IMR-90 (cell line): ENCODE data around the gene PPM1D. TPM values are rescaled to one million over a fixed set of nuclear protein-coding genes. Genes with fewer than 3 reads are reported as not detected.

ENCODE experiments used
- ATAC-seq: fragments of 200-7000 bp; cut with Tn5 transposase; 2 replicates; pipeline ENCODE4 v1.9.1; 2020; ENCODE audit warnings: low read depth, mild to moderate bottlenecking, moderate library complexity
- BruUV-seq: library from RNA; stranded (reverse); fragments of 400-500 nt; replicated peaks from 2 replicates; lab custom pipeline; 2021; lab: Mats Ljungman, UMichigan
- CTCF ChIA-PET: fragments of 300-600 bp; formaldehyde crosslinking; extraction: SDS; loops from one replicate; lab custom pipeline; 2021; ENCODE audit warnings: antibody characterized with exemption; lab: Yijun Ruan, JAX
- POLR2A ChIA-PET: fragments of 300-600 bp; sonication (Branson Sonifier 250); formaldehyde crosslinking; loops from one replicate; lab custom pipeline; 2022; ENCODE audit warnings: antibody characterized with exemption; ENCODE audit not compliant: unreplicated experiment; lab: Charles Lee
- DNase-seq: peaks from one replicate; pipeline ENCODE4 v3.0.0; 2013
- H2AFZ ChIP-seq: replicated peaks from 2 replicates; pipeline ENCODE3; 2013; ENCODE audit warnings: low read length, mild to moderate bottlenecking; ENCODE audit not compliant: poor library complexity
- H2AK5ac ChIP-seq: 2 replicates; pipeline ENCODE4 v1.6.1; 2013; ENCODE audit warnings: low read depth, low read length, inconsistent platforms
- H2AK9ac ChIP-seq: replicated peaks from 2 replicates; pipeline ENCODE3; 2013; ENCODE audit warnings: mild to moderate bottlenecking, low read depth, low read length, moderate library complexity; ENCODE audit not compliant: poor library complexity
- H2BK120ac ChIP-seq: 2 replicates; pipeline ENCODE4 v1.6.1; 2013; ENCODE audit warnings: low read depth, low read length, inconsistent platforms
- H2BK15ac ChIP-seq: 3 replicates; pipeline ENCODE4 v1.6.1; 2013; ENCODE audit warnings: low read depth, low read length, inconsistent platforms
- H2BK20ac ChIP-seq: 2 replicates; pipeline ENCODE4 v1.6.1; 2013; ENCODE audit warnings: low read depth, mild to moderate bottlenecking, inconsistent platforms, low read length, moderate library complexity
- H2BK5ac ChIP-seq: 2 replicates; pipeline ENCODE4 v1.6.1; 2013; ENCODE audit warnings: mild to moderate bottlenecking, low read depth, low read length, inconsistent platforms; ENCODE audit not compliant: poor library complexity, severe bottlenecking
- H3K14ac ChIP-seq: replicated peaks from 2 replicates; pipeline ENCODE4 v1.6.1; 2013; ENCODE audit warnings: low read depth, low read length, inconsistent platforms
- H3K18ac ChIP-seq: 2 replicates; pipeline ENCODE4 v1.6.1; 2013; ENCODE audit warnings: low read depth, low read length, control low read depth
- H3K23ac ChIP-seq: 2 replicates; pipeline ENCODE4 v1.6.1; 2013; ENCODE audit warnings: low read depth, low read length, inconsistent platforms
- H3K27ac ChIP-seq: 2 replicates; pipeline ENCODE4 v1.5.1; 2013; ENCODE audit warnings: mild to moderate bottlenecking, control low read depth, low read length; ENCODE audit not compliant: insufficient read depth
- H3K27me3 ChIP-seq: 2 replicates; pipeline ENCODE4 v1.6.1; 2013; ENCODE audit warnings: low read length; ENCODE audit not compliant: control insufficient read depth, insufficient read depth
- H3K36me3 ChIP-seq: 2 replicates; pipeline ENCODE4 v1.6.1; 2013; ENCODE audit warnings: low read length, mixed read lengths; ENCODE audit not compliant: control insufficient read depth, insufficient read depth
- H3K4ac ChIP-seq: 2 replicates; pipeline ENCODE4 v1.6.1; 2013; ENCODE audit warnings: low read depth, low read length, inconsistent platforms
- H3K4me1 ChIP-seq: 2 replicates; pipeline ENCODE4 v1.6.1; 2013; ENCODE audit warnings: low read length, mixed read lengths; ENCODE audit not compliant: control insufficient read depth, insufficient read depth
- H3K4me2 ChIP-seq: 2 replicates; pipeline ENCODE4 v1.6.1; 2013; ENCODE audit warnings: low read depth, mild to moderate bottlenecking, control low read depth, low read length, moderate library complexity
- H3K4me3 ChIP-seq: 2 replicates; pipeline ENCODE4 v1.5.1; 2013; ENCODE audit warnings: low read depth, mild to moderate bottlenecking, control low read depth, low read length, moderate library complexity; ENCODE audit not compliant: insufficient read depth
- H3K56ac ChIP-seq: 2 replicates; pipeline ENCODE4 v1.6.1; 2013; ENCODE audit warnings: low read length, inconsistent platforms; ENCODE audit not compliant: insufficient read depth; ENCODE audit errors: extremely low read depth
- H3K79me1 ChIP-seq, 2 experiments: 2 replicates each; pipeline ENCODE4 v1.6.1; 2013; ENCODE audit warnings: low read length in 2 of 2, inconsistent platforms in 1 of 2, low read depth in 1 of 2
- H3K9ac ChIP-seq: 2 replicates; pipeline ENCODE4 v1.6.1; 2013; ENCODE audit warnings: low read depth, low read length, control low read depth
- H3K9me1 ChIP-seq: 2 replicates; pipeline ENCODE4 v1.6.1; 2013; ENCODE audit warnings: low read length, inconsistent platforms; ENCODE audit not compliant: insufficient read depth
- H3K9me3 ChIP-seq: 2 replicates; pipeline ENCODE4 v1.6.1; 2013; ENCODE audit warnings: low read length; ENCODE audit not compliant: control insufficient read depth, insufficient read depth
- H4K20me1 ChIP-seq: 2 replicates; pipeline ENCODE4 v1.6.1; 2013; ENCODE audit warnings: low read length, inconsistent platforms; ENCODE audit not compliant: insufficient read depth
- H4K5ac ChIP-seq: 2 replicates; pipeline ENCODE4 v1.6.1; 2013; ENCODE audit warnings: mild to moderate bottlenecking, low read depth, low read length, control low read depth
- H4K8ac ChIP-seq, 2 experiments: 2 replicates each; pipeline ENCODE4 v1.6.1; 2013; ENCODE audit warnings: low read depth in 2 of 2, low read length in 2 of 2, control low read depth in 1 of 2, inconsistent platforms in 1 of 2
- H4K91ac ChIP-seq: 2 replicates; pipeline ENCODE4 v1.6.1; 2013; ENCODE audit warnings: low read depth, low read length, inconsistent platforms; ENCODE audit not compliant: insufficient read depth
- ELK1 ChIP-seq: fragments of 150-350 bp; IDR thresholded peaks from 2 replicates; pipeline ENCODE4 v1.6.1; 2016; ENCODE audit warnings: low read depth, mild to moderate bottlenecking, low read length, moderate library complexity, borderline replicate concordance
- FOS ChIP-seq: fragments of 150-350 bp; IDR thresholded peaks from 2 replicates; pipeline ENCODE4 v1.6.1; 2016; ENCODE audit warnings: low read depth, low read length
- MAZ ChIP-seq: IDR thresholded peaks from 2 replicates; pipeline ENCODE4 v1.6.1; 2012; ENCODE audit warnings: low read depth, mild to moderate bottlenecking, low read length, improper control_type of control experiment, moderate library complexity, borderline replicate concordance
- POLR2A ChIP-seq: IDR thresholded peaks from 2 replicates; pipeline ENCODE4 v1.6.1; 2012; ENCODE audit warnings: mild to moderate bottlenecking, low read depth, low read length
- WGBS, 2 experiments: methylation state at CpG; one replicate each; pipeline versions ENCODE4 v1.1.5 to v1.1.7; 2013; ENCODE audit warnings: missing lambda C conversion rate in 2 of 2; ENCODE audit not compliant: insufficient read length in 1 of 2; ENCODE audit errors: extremely low coverage in 2 of 2; 5-methylcytosine and 5-hydroxymethylcytosine counted together
- dilution Hi-C: fragments of 300-500 bp; cut with HindIII; formaldehyde crosslinking; loops from one replicate; pipeline ENCODE4 v1.14.3; 2018; ENCODE audit warnings: low sequenced_read_pairs; ENCODE audit not compliant: unreplicated experiment
- in situ Hi-C: fragments of 300-500 bp; cut with MboI; formaldehyde crosslinking; loops from 3 replicates; pipeline ENCODE4 v1.14.3; 2019; ENCODE audit warnings: low sequenced_read_pairs, inconsistent platforms, mixed read lengths
- intact Hi-C: fragments of 100-400 bp; cut with micrococcal nuclease; formaldehyde crosslinking; loops from 2 replicates; pipeline ENCODE4 v1.10.0; 2022
- polyA plus RNA-seq, 3 experiments: library from polyadenylated mRNA; depleted of rRNA; stranded (reverse); fragments of >200 nt; gene quantifications; 2 replicates each; pipeline ENCODE4 v1.2.3, GENCODE V29; 2012; ENCODE audit warnings: low replicate concordance in 1 of 3
- total RNA-seq: library from RNA; depleted of rRNA; stranded (reverse); fragments of >200 nt; gene quantifications from 2 replicates; pipeline ENCODE4 v1.2.3, GENCODE V29; 2012

The PPM1D gene
- total and polyA plus RNA-seq, 2 of the 4 experiments (the other 2 are of a cell fraction), result 5.5 to 16.1 TPM

- dilution Hi-C loops (no loop called here), in situ Hi-C loops (no loop called here)
Measured at GRCh38 chr17:60599220-60599619, 773 bp upstream of the PPM1D start.

More at GRCh38 chr17:60599220-60599619, 773 bp upstream of the PPM1D start:
- H3K27ac ChIP-seq, result peak overlapping the region; percentile 93
- peak overlapping the region; percentile 85 for H3K4me2 ChIP-seq
- peak overlapping the region; percentile 87 for H3K9ac ChIP-seq
- peak overlapping the region; percentile 93 for H2AFZ ChIP-seq
- peak overlapping the region; percentile 65; the same call in 1 of the 2 replicates for H3K18ac ChIP-seq
- H3K36me3 ChIP-seq, result no peaks in the 10 kb centered on the region
- no peaks in the 10 kb centered on the region for H3K27me3 ChIP-seq
- intact Hi-C loops, result no loop called here
- peak overlapping the region; percentile 95 for H2AK9ac ChIP-seq
- H2BK120ac ChIP-seq, result peak overlapping the region; percentile 85
- peak overlapping the region; percentile 96 for H3K56ac ChIP-seq
- H3K4ac ChIP-seq, result peak overlapping the region; percentile 97
- H4K8ac ChIP-seq, result peak overlapping the region; percentile 62 to 88
- peak overlapping the region; percentile 38 for H4K5ac ChIP-seq
- BruUV-seq, result no TSS peak
- H3K4me1 ChIP-seq, result no peaks in the 10 kb centered on the region; the same call in 1 of the 2 replicates
- peak overlapping the region; percentile 91 for H2BK5ac ChIP-seq
- H3K79me1 ChIP-seq, result peaks cover 0 to 12% of the 10 kb centered on the region in 2 experiments; a peak in 2 of 4 replicates
- TF ChIP-seq MAZ (no peak), FOS (no peak), POLR2A (peak; percentile 9), ELK1 (no peak)
- H3K9me3 ChIP-seq, result no peaks in the 10 kb centered on the region
- H3K23ac ChIP-seq, result peak overlapping the region; percentile 73
- H2BK15ac ChIP-seq, result peak overlapping the region; percentile 76
- WGBS, 2 experiments, result 0% methylated on average over 8 of the region's 17 CpGs; no CpG with 5 or more reads in 1 of the 2 experiments
- peak overlapping the region; percentile 87 for H4K91ac ChIP-seq
- ChIA-PET CTCF (interaction anchor here (1.2 kb wide), 1 partner anchor 16 kb away, joined by 4 read pairs; no protein-coding TSS in a partner anchor), POLR2A (interaction anchor here (0.5 kb wide), 1 partner anchor 121 kb away, joined by 4 read pairs; no protein-coding TSS in a partner anchor)
- peak overlapping the region; percentile 97 for H3K14ac ChIP-seq
- H2AK5ac ChIP-seq, result peak overlapping the region; percentile 59
- peak overlapping the region; percentile 10 for H2BK20ac ChIP-seq
- peak overlapping the region; percentile 71 for H3K4me3 ChIP-seq
- no peaks in the 10 kb centered on the region for H3K9me1 ChIP-seq
- DNase-seq, result no peak
- ATAC-seq, result no peak
- peaks cover 17% of the 10 kb centered on the region for H4K20me1 ChIP-seq
